HCT116 (cell line): Measurements from ENCODE around the gene TBX5. TPM values are rescaled to one million over a fixed set of nuclear protein-coding genes. Genes with fewer than 3 reads are reported as not detected.

ENCODE experiments used
- ATAC-seq: fragments of 200-7000 bp; cut with Tn5 transposase; 2 replicates; pipeline ENCODE4 v1.9.1; 2020; ENCODE audit warnings: mild to moderate bottlenecking, moderate library complexity
- Bru-seq: library from RNA; stranded (reverse); fragments of 400-500 nt; gene quantifications from one replicate; lab custom pipeline; 2021; lab: Mats Ljungman, UMichigan
- BruChase-seq, 2 experiments: library from RNA; stranded (reverse); fragments of 400-500 nt; gene quantifications; one replicate each; lab custom pipeline; 2021; lab: Mats Ljungman, UMichigan
- BruUV-seq: library from RNA; stranded (reverse); fragments of 400-500 nt; replicated peaks from 2 replicates; lab custom pipeline; 2021; lab: Mats Ljungman, UMichigan
- CTCF ChIA-PET: fragments of 300-600 bp; sonication (Branson Sonifier 250); formaldehyde crosslinking; loops from one replicate; lab custom pipeline; 2021; ENCODE audit warnings: antibody characterized with exemption; lab: Charles Lee
- POLR2A ChIA-PET: fragments of 300-600, 350-600 bp; sonication (Branson Sonifier 250); formaldehyde crosslinking; loops from one replicate; lab custom pipeline; 2021; ENCODE audit warnings: antibody characterized with exemption; lab: Charles Lee
- RAD21 ChIA-PET, 2 experiments: fragments of 300-600 bp; sonication (Branson Sonifier 250); formaldehyde crosslinking; loops; one replicate each; lab custom pipeline; 2023; ENCODE audit warnings: low total read pairs in 2 of 2; ENCODE audit not compliant: uncharacterized antibody in 2 of 2, unreplicated experiment in 2 of 2, low non-redundant PET in 1 of 2; lab: Charles Lee
- DNase-seq: peaks from one replicate; pipeline ENCODE4 v3.0.0-alpha.2; 2010; ENCODE audit warnings: low read depth, low spot score
- H2AFZ ChIP-seq: fragments of 200-600 bp; shearing (Covaris generic), sonication (generic); 2 replicates; pipeline ENCODE4 v1.6.1; 2017; ENCODE audit warnings: low read depth, mixed run types, mixed read lengths, antibody characterized with exemption, low read length; ENCODE audit not compliant: poor library complexity, severe bottlenecking
- H3K27ac ChIP-seq: 2 replicates; pipeline ENCODE4 v1.5.1; 2012; ENCODE audit warnings: low read depth, low read length
- H3K27me3 ChIP-seq: fragments of 200-600 bp; sonication (generic); 2 replicates; pipeline ENCODE4 v1.6.1; 2016; ENCODE audit warnings: mixed run types, low read length, mixed read lengths; ENCODE audit not compliant: insufficient read depth
- H3K36me3 ChIP-seq, 2 experiments: fragments of 200-500 bp in 1 of 2; fragments of 200-600 bp in 1 of 2; sonication (Bioruptor generic) in 1 of 2; sonication (generic) in 1 of 2; 2 replicates each; pipeline versions ENCODE4 v1.5.1 to v1.6.1; 2014 to 2016; ENCODE audit warnings: low read length in 2 of 2, inconsistent platforms in 1 of 2, mixed read lengths in 1 of 2, mixed run types in 1 of 2; ENCODE audit not compliant: insufficient read depth in 2 of 2, control insufficient read depth in 1 of 2
- H3K4me1 ChIP-seq, 2 experiments: fragments of 200-600 bp in 1 of 2; sonication (generic) in 1 of 2; 2 replicates each; pipeline versions ENCODE4 v1.5.1 to v1.6.1; 2012 to 2017; ENCODE audit warnings: low read length in 2 of 2, inconsistent platforms in 1 of 2, mild to moderate bottlenecking in 1 of 2, mixed read lengths in 1 of 2, mixed run types in 1 of 2, moderate library complexity in 1 of 2; ENCODE audit not compliant: insufficient read depth in 2 of 2, control insufficient read depth in 1 of 2
- H3K4me2 ChIP-seq: fragments of 200-600 bp; sonication (generic); 2 replicates; pipeline ENCODE4 v1.6.1; 2017; ENCODE audit warnings: mixed run types, low read length, mixed read lengths
- H3K4me3 ChIP-seq, 2 experiments: fragments of 200-600 bp in 1 of 2; sonication (generic) in 1 of 2; replicated peaks in 1 of 2; 2 replicates each; pipeline ENCODE4 v1.5.1; 2011 to 2016; ENCODE audit warnings: low read length in 2 of 2, control low read depth in 1 of 2, low read depth in 1 of 2, mild to moderate bottlenecking in 1 of 2, mixed read lengths in 1 of 2, mixed run types in 1 of 2
- H3K79me2 ChIP-seq: fragments of 200-600 bp; sonication (generic); 2 replicates; pipeline ENCODE4 v1.6.1; 2017; ENCODE audit warnings: mild to moderate bottlenecking, mixed run types, low read length, moderate library complexity, mixed read lengths; ENCODE audit not compliant: insufficient read depth
- H3K9ac ChIP-seq: fragments of 200-600 bp; sonication (generic); 2 replicates; pipeline ENCODE4 v1.6.1; 2016; ENCODE audit warnings: low read length, mixed read lengths
- H3K9me2 ChIP-seq: fragments of 200-600 bp; sonication (generic), shearing (Covaris generic); 2 replicates; pipeline ENCODE4 v1.6.1; 2017; ENCODE audit warnings: mixed run types, mild to moderate bottlenecking, moderate library complexity; ENCODE audit not compliant: insufficient read depth
- H3K9me3 ChIP-seq, 2 experiments: fragments of 200-500 bp in 1 of 2; fragments of 200-600 bp in 1 of 2; sonication (Bioruptor generic) in 1 of 2; sonication (generic) in 1 of 2; 2 replicates each; pipeline ENCODE4 v1.6.1; 2014 to 2017; ENCODE audit warnings: low read length in 2 of 2, mixed read lengths in 2 of 2, inconsistent platforms in 1 of 2, low read depth in 1 of 2, mild to moderate bottlenecking in 1 of 2, mixed run types in 1 of 2, moderate library complexity in 1 of 2; ENCODE audit not compliant: control insufficient read depth in 1 of 2, insufficient read depth in 1 of 2
- H4K20me1 ChIP-seq: fragments of 200-600 bp; sonication (generic), shearing (Covaris generic); 2 replicates; pipeline ENCODE4 v1.6.1; 2017; ENCODE audit warnings: mixed run types, mild to moderate bottlenecking, moderate library complexity; ENCODE audit not compliant: insufficient read depth
- CEBPB ChIP-seq: IDR thresholded peaks from 2 replicates; pipeline ENCODE4 v1.6.1; 2012; ENCODE audit warnings: low read depth
- EZH2phosphoT487 ChIP-seq: fragments of 200-600 bp; IDR thresholded peaks from 2 replicates; pipeline ENCODE4 v1.6.1; 2018; ENCODE audit warnings: antibody characterized with exemption, borderline replicate concordance
- MAX ChIP-seq: IDR thresholded peaks from 2 replicates; pipeline ENCODE4 v1.6.1; 2012
- RAD21 ChIP-seq: IDR thresholded peaks from 2 replicates; pipeline ENCODE4 v1.6.1; 2012; ENCODE audit warnings: low read depth, mild to moderate bottlenecking
- SP1 ChIP-seq: IDR thresholded peaks from 2 replicates; pipeline ENCODE4 v1.6.1; 2012; ENCODE audit warnings: low read depth
- YY1 ChIP-seq: IDR thresholded peaks from 2 replicates; pipeline ENCODE4 v1.6.1; 2011; ENCODE audit warnings: low read length, low read depth, moderate library complexity, mild to moderate bottlenecking; ENCODE audit not compliant: insufficient replicate concordance; ENCODE audit errors: extremely low read depth
- intact Hi-C: fragments of 100-400 bp; cut with micrococcal nuclease; formaldehyde crosslinking; loops from 2 replicates; pipeline ENCODE4 v1.10.0; 2022
- long read RNA-seq: library from polyadenylated mRNA; unstranded; transcript quantifications from one replicate; pipeline ENCODE4 v2.0.0, GENCODE V29; 2021; ENCODE audit not compliant: unreplicated experiment
- polyA plus RNA-seq: library from polyadenylated mRNA; unstranded; fragments of >200 nt; gene quantifications from 2 replicates; pipeline ENCODE4 v1.2.1, GENCODE V29; 2012; ENCODE audit warnings: missing spikeins
- total RNA-seq: library from RNA; stranded (reverse); gene quantifications from one replicate; pipeline ENCODE4 v1.2.1, GENCODE V29; 2021; ENCODE audit not compliant: unreplicated experiment
- TF ChIP-seq, protein P1 (sequence below): IDR thresholded peaks from 2 replicates; pipeline ENCODE4 v1.6.1; 2012; ENCODE audit warnings: low read depth

TBX5 gene
- total RNA-seq, result 0.10 TPM
- 0.06 and 0.08 TPM in 2 replicates for polyA plus RNA-seq
- Bru-seq, nascent RNA, result percentile 16 among the genes with signal in this experiment
- BruChase-seq, experiment 1, labeled RNA remaining after a 6-hour chase, result percentile 5 among the genes with signal in this experiment
- BruChase-seq, experiment 2, labeled RNA remaining after a 2-hour chase, result percentile 12 among the genes with signal in this experiment
- long read RNA-seq, result 0 reads

DNA sequence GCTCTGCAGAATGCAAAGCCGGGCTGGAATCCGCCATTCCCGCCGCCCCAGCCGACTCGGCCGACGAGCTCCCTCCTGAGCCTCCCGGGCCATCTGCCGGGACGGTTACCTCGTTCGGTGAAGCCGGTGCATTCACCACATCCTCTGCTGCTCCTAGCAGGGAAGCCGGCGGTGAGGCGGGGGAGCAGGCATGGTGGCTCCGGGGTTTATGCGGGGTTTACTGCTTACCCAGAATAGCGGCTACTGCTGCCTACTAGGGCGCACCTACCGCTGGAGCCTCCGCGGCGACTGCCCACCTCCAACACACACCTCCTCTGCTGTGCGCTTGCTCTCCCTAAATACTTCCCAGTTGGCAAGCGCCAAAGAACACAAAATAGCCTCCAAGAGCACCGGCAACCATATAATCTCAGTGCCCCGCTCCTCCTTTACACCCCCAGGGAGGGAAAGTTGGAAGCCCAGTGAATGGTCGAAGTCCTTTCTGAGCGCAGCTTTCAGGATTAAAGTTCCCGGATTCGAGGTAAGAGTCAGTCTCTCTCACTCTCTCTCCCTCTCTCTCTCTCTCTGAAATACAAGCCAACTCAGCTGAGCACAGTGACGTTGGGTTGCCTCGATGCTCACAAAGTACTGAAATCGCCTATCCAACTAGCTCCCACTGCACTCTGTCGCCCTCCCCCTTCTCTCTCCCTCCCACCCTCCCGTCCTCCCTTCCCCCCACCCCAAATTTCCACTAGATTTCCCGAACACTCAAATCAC lies at the start of gene TBX5:
TBX5 (minus strand) TSS at position 626 of the 753 bp plus-strand sequence. CDS start 2,246 bp downstream, outside the sequence.
- intact Hi-C loops, result no loop called here
- H3K9ac ChIP-seq, result no peak within 1 kb of the TSS
- H3K27me3 ChIP-seq, result no peaks in the 10 kb centered on the region
- no peak within 1 kb of the TSS for H2AFZ ChIP-seq
- BruUV-seq, result no TSS peak
- no peaks in the 10 kb centered on the region for H4K20me1 ChIP-seq
- no peaks in the 10 kb centered on the region for H3K4me1 ChIP-seq
- no peak for DNase-seq
- no peak within 1 kb of the TSS for H3K4me2 ChIP-seq
- H3K36me3 ChIP-seq, result no peaks in the 10 kb centered on the region
- H3K79me2 ChIP-seq, result no peaks in the 10 kb centered on the region
- no peak within 1 kb of the TSS for H3K4me3 ChIP-seq
- no peaks in the 10 kb centered on the region for H3K9me3 ChIP-seq
- TF ChIP-seq YY1 (no peak), SP1 (no peak), EZH2phosphoT487 (no peak), CEBPB (no peak), RAD21 (no peak), MAX (no peak)
- TF ChIP-seq, protein P1, sequence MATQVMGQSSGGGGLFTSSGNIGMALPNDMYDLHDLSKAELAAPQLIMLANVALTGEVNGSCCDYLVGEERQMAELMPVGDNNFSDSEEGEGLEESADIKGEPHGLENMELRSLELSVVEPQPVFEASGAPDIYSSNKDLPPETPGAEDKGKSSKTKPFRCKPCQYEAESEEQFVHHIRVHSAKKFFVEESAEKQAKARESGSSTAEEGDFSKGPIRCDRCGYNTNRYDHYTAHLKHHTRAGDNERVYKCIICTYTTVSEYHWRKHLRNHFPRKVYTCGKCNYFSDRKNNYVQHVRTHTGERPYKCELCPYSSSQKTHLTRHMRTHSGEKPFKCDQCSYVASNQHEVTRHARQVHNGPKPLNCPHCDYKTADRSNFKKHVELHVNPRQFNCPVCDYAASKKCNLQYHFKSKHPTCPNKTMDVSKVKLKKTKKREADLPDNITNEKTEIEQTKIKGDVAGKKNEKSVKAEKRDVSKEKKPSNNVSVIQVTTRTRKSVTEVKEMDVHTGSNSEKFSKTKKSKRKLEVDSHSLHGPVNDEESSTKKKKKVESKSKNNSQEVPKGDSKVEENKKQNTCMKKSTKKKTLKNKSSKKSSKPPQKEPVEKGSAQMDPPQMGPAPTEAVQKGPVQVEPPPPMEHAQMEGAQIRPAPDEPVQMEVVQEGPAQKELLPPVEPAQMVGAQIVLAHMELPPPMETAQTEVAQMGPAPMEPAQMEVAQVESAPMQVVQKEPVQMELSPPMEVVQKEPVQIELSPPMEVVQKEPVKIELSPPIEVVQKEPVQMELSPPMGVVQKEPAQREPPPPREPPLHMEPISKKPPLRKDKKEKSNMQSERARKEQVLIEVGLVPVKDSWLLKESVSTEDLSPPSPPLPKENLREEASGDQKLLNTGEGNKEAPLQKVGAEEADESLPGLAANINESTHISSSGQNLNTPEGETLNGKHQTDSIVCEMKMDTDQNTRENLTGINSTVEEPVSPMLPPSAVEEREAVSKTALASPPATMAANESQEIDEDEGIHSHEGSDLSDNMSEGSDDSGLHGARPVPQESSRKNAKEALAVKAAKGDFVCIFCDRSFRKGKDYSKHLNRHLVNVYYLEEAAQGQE, result no peak
- CTCF ChIA-PET, result no interaction called here
- H3K27ac ChIP-seq, result no peak within 1 kb of the TSS
- RAD21 ChIA-PET, result no interaction called here
- no peaks in the 10 kb centered on the region for H3K9me2 ChIP-seq
- POLR2A ChIA-PET, result no interaction called here
- no peak for ATAC-seq
